K562 (cell line): ENCODE data around the gene LRRC3C. TPM values are rescaled to one million over a fixed set of nuclear protein-coding genes. Genes with fewer than 3 reads are reported as not detected.

Experiments
- ATAC-seq: fragments of 200-7000 bp; cut with Tn5 transposase; 3 replicates; pipeline ENCODE4 v1.9.1; 2020; ENCODE audit warnings: moderate library complexity
- BruUV-seq: library from RNA; stranded (reverse); fragments of 400-500 nt; replicated peaks from 2 replicates; lab custom pipeline; 2021; lab: Mats Ljungman, UMichigan
- CTCF ChIA-PET: fragments of 300-600 bp; formaldehyde crosslinking; extraction: SDS; loops from one replicate; lab custom pipeline; 2021; ENCODE audit warnings: low intra/inter-chr PET ratio; lab: Yijun Ruan, JAX
- POLR2A ChIA-PET: fragments of 300-600, 350-650 bp; sonication (Branson Sonifier 250); formaldehyde crosslinking; extraction: SDS; loops from one replicate; lab custom pipeline; 2021; ENCODE audit warnings: antibody characterized with exemption, inconsistent platforms; lab: Yijun Ruan, JAX
- DNase-seq, 4 experiments: peaks; one replicate each; pipeline versions ENCODE4 v3.0.0 to v3.0.0-alpha.2; 2011 to 2018; ENCODE audit warnings: low spot score in 3 of 4, mixed read lengths in 3 of 4; ENCODE audit errors: extremely low read depth in 1 of 4
- FAIRE-seq: peaks from 2 replicates; lab custom pipeline; 2011; peaks lifted over from hg19 to GRCh38; lab: Jason Lieb, UNC
- H2AFZ ChIP-seq: 2 replicates; pipeline ENCODE4 v1.6.0; 2011; ENCODE audit warnings: low read depth, low read length, control low read depth, inconsistent platforms
- H3K27ac ChIP-seq: fragments of 200-600 bp; 3 replicates; pipeline ENCODE4 v1.8.0; 2011; ENCODE audit warnings: low read depth, mild to moderate bottlenecking, control low read depth, inconsistent platforms, low read length, moderate library complexity, mixed read lengths; ENCODE audit errors: extremely low read depth
- H3K27me3 ChIP-seq, 2 experiments: fragments of 300-600 bp in 1 of 2; 2 replicates in 1 of 2; 3 replicates in 1 of 2; pipeline versions ENCODE4 v1.6.0 to v1.8.0; 2011; ENCODE audit warnings: inconsistent platforms in 2 of 2, low read length in 2 of 2, mild to moderate bottlenecking in 1 of 2, mixed read lengths in 1 of 2, moderate library complexity in 1 of 2; ENCODE audit not compliant: control insufficient read depth in 2 of 2, insufficient read depth in 2 of 2
- H3K36me3 ChIP-seq: fragments of 300-600 bp; 3 replicates; pipeline ENCODE4 v1.8.0; 2011; ENCODE audit warnings: mild to moderate bottlenecking, low read length, inconsistent platforms; ENCODE audit not compliant: control insufficient read depth, insufficient read depth
- H3K4me1 ChIP-seq, 2 experiments: fragments of 200-600 bp in 1 of 2; replicated peaks in 1 of 2; 2 replicates in 1 of 2; 3 replicates in 1 of 2; pipeline versions ENCODE4 v1.5.1 to v1.8.0; 2011; ENCODE audit warnings: inconsistent platforms in 2 of 2, low read length in 2 of 2, mild to moderate bottlenecking in 1 of 2, mixed read lengths in 1 of 2, moderate library complexity in 1 of 2; ENCODE audit not compliant: control insufficient read depth in 2 of 2, insufficient read depth in 2 of 2
- H3K4me2 ChIP-seq: 2 replicates; pipeline ENCODE4 v1.6.1; 2011; ENCODE audit warnings: low read length, control low read depth, inconsistent platforms, mixed read lengths; ENCODE audit not compliant: insufficient read depth
- H3K4me3 ChIP-seq: fragments of 200-600 bp; sonication (generic), shearing (Covaris generic); 2 replicates; pipeline ENCODE4 v1.5.1; 2016; ENCODE audit warnings: control low read depth, inconsistent platforms
- H3K79me2 ChIP-seq: fragments of 200-600 bp; 3 replicates; pipeline ENCODE4 v1.8.0; 2011; ENCODE audit warnings: low read length, inconsistent platforms; ENCODE audit not compliant: control insufficient read depth, insufficient read depth
- H3K9ac ChIP-seq, 2 experiments: 2 replicates each; pipeline versions ENCODE4 v1.6.0 to v1.6.1; 2011; ENCODE audit warnings: low read depth in 2 of 2, low read length in 2 of 2, control low read depth in 1 of 2, inconsistent platforms in 1 of 2, mild to moderate bottlenecking in 1 of 2, mixed read lengths in 1 of 2; ENCODE audit not compliant: insufficient read depth in 1 of 2
- H3K9me1 ChIP-seq: one replicate; pipeline ENCODE4 v1.6.0; 2011; ENCODE audit warnings: inconsistent platforms, mild to moderate bottlenecking, low read length, moderate library complexity; ENCODE audit not compliant: control insufficient read depth, insufficient read depth
- H3K9me3 ChIP-seq: replicated peaks from 2 replicates; pipeline ENCODE4 v1.5.1; 2011; ENCODE audit warnings: low read depth, low read length, inconsistent platforms; ENCODE audit not compliant: control insufficient read depth, insufficient read depth
- H4K20me1 ChIP-seq: replicated peaks from 2 replicates; pipeline ENCODE4 v1.6.1; 2011; ENCODE audit warnings: low read length, inconsistent platforms, mixed read lengths; ENCODE audit not compliant: control insufficient read depth, insufficient read depth
- ELF2 ChIP-seq: fragments of 250-450 bp; sonication (Bioruptor Pico); IDR thresholded peaks from 2 replicates; pipeline ENCODE4 v1.5.0; 2021; ENCODE audit warnings: mild to moderate bottlenecking
- GTF2A2 ChIP-seq: IDR thresholded peaks from 2 replicates; pipeline ENCODE4 v1.6.1; 2016; ENCODE audit warnings: mild to moderate bottlenecking, missing genetic modification characterization, missing compliant biosample characterization
- JUND ChIP-seq, 2 experiments: IDR thresholded peaks; 2 replicates in 1 of 2; 3 replicates in 1 of 2; pipeline ENCODE4 v1.6.1; 2011; ENCODE audit warnings: borderline replicate concordance in 2 of 2, low read depth in 2 of 2, low read length in 2 of 2, improper control_type of control experiment in 1 of 2, missing biosample characterization in 1 of 2, missing genetic modification characterization in 1 of 2, missing genetic modification reagents in 1 of 2
- KHSRP ChIP-seq: fragments of 450-650 bp; IDR thresholded peaks from 2 replicates; pipeline ENCODE4 v1.6.1; 2017
- NR1H2 ChIP-seq: sonication (generic); formaldehyde crosslinking; IDR thresholded peaks from 2 replicates; pipeline ENCODE4 v1.4.0; 2020; ENCODE audit warnings: mild to moderate bottlenecking, missing genetic modification reagents
- SMAD1 ChIP-seq: fragments of 150-350 bp; IDR thresholded peaks from 2 replicates; pipeline ENCODE4 v1.6.1; 2014; ENCODE audit warnings: low read length, low read depth; ENCODE audit not compliant: partially characterized antibody
- TAL1 ChIP-seq: fragments of 450-650 bp; IDR thresholded peaks from 2 replicates; pipeline ENCODE4 v1.6.1; 2016; ENCODE audit warnings: mild to moderate bottlenecking
- ZNF444 ChIP-seq: fragments of 250-450 bp; sonication (Bioruptor Pico); IDR thresholded peaks from 2 replicates; pipeline ENCODE4 v1.4.0; 2020; ENCODE audit warnings: mild to moderate bottlenecking, moderate library complexity
- ZZZ3 ChIP-seq: fragments of 450-650 bp; IDR thresholded peaks from 2 replicates; pipeline ENCODE4 v1.6.1; 2016; ENCODE audit warnings: antibody characterized with exemption, mild to moderate bottlenecking, moderate library complexity
- WGBS: fragments of 100-300 bp; shearing (Covaris generic); methylation state at CpG from one replicate; pipeline ENCODE4 v1.1.6; 2016; ENCODE audit warnings: low coverage, mixed read lengths; ENCODE audit not compliant: insufficient coverage; ENCODE audit errors: missing lambda C conversion rate; 5-methylcytosine and 5-hydroxymethylcytosine counted together
- in situ Hi-C: fragments of 300-500 bp; cut with MboI; formaldehyde crosslinking; loops from 4 replicates; pipeline ENCODE4 v1.15.0; 2018; ENCODE audit warnings: inconsistent platforms, mixed read lengths
- intact Hi-C: fragments of 100-400 bp; cut with micrococcal nuclease; formaldehyde crosslinking; loops from 2 replicates; pipeline ENCODE4 v1.14.2; 2022
- polyA plus RNA-seq, 8 experiments: library from polyadenylated mRNA; depleted of rRNA in 4 of 8; stranded (reverse) in 5 of 8; unstranded in 3 of 8; fragments of >200 nt; fragmentation: Nextera tagmentation in 2 of 8; fragmentation: Illumina TruSeq in 1 of 8; extraction: Ambion mirVana in 2 of 8; extraction: Trizol in 1 of 8; gene quantifications; 2 replicates each; pipeline versions ENCODE4 v1.2.1 to v1.2.3, GENCODE V29; 2011 to 2014; ENCODE audit warnings: inconsistent platforms in 1 of 8, missing spikeins in 1 of 8
- total RNA-seq, 7 experiments: library from RNA; depleted of rRNA in 6 of 7; stranded (reverse); fragments of >200 nt in 6 of 7; fragmentation: Illumina TruSeq in 2 of 7; extraction: Trizol in 2 of 7; gene quantifications; 2 replicates each; pipeline versions ENCODE4 v1.2.1 to v1.2.3, GENCODE V29; 2011 to 2021; ENCODE audit warnings: low replicate concordance in 1 of 7
- TF ChIP-seq, protein P1 (sequence below): sonication (generic); formaldehyde crosslinking; IDR thresholded peaks from 2 replicates; pipeline ENCODE4 v1.4.0; 2020; ENCODE audit warnings: mild to moderate bottlenecking, missing genetic modification reagents
- TF ChIP-seq, protein P2 (sequence below): IDR thresholded peaks from 2 replicates; pipeline ENCODE4 v1.6.1; 2016; ENCODE audit warnings: missing genetic modification characterization, missing compliant biosample characterization

Gene LRRC3C
- total and polyA plus RNA-seq, 9 of the 15 experiments (the other 6 are each of a cell fraction or from before 2014, with no cell fraction given) = not detected

DNA sequence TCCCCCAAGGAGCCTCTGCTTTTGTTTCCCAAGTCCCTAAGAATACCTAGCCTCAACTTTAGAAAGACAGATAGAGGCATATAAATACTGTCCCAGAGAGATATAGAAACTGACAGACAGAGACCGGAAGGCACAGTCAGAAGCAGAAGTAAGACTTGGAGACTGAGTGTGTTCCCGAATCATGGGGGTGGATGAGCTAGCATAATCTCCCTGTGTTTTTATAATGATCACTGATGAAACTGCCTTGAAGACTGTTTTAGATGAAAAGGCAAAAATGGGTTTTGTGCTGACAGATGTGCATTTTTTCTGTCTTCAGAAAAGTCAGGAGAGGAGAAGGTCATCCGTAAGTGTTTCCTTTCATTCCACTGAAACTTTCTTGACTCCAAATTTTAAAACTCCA is 44.7 kb downstream of the LRRC3C start (continued):
- no peak for TF ChIP-seq JUND (IDR thresholded peaks at IDR 0.05; ENCODE audit: borderline replicate concordance, low read depth, low read length)
- no peak for TF ChIP-seq JUND (tag; IDR thresholded peaks at IDR 0.05; ENCODE audit: borderline replicate concordance, low read depth, low read length)
- TF ChIP-seq ZNF444 (CRISPR knock-in tag) = no peak
- no peak for TF ChIP-seq ZZZ3
- 0 out of 2 replicates have a peak, but pooled peaks have one; percentile 7 for TF ChIP-seq TAL1
- TF ChIP-seq, protein P1, sequence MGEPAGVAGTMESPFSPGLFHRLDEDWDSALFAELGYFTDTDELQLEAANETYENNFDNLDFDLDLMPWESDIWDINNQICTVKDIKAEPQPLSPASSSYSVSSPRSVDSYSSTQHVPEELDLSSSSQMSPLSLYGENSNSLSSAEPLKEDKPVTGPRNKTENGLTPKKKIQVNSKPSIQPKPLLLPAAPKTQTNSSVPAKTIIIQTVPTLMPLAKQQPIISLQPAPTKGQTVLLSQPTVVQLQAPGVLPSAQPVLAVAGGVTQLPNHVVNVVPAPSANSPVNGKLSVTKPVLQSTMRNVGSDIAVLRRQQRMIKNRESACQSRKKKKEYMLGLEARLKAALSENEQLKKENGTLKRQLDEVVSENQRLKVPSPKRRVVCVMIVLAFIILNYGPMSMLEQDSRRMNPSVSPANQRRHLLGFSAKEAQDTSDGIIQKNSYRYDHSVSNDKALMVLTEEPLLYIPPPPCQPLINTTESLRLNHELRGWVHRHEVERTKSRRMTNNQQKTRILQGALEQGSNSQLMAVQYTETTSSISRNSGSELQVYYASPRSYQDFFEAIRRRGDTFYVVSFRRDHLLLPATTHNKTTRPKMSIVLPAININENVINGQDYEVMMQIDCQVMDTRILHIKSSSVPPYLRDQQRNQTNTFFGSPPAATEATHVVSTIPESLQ (CRISPR knock-in tag) = no peak

DNA sequence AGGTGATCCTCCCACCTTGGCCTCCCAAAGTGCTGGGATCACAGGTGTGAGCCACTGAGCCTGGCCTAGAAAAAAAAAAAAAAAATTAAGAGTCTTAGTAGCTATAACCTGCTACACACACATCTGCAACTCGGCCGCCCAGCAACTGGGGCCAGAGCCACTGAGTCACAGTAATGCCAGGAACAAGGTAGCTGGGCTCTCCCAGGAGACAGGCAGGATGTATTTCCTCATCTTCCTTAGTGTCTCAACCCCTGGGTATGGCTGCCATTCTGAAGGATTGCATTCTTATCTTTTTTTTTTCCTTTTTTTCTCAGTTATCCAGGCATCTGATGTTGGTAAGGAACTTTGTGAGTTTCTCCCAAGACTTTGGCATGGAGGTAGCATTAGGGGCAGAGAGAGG is 46.0 kb downstream of the LRRC3C start:
- WGBS = 77% methylated on average over 2 of the region's 2 CpGs
- POLR2A ChIA-PET = interaction anchor here (0.6 to 1.1 kb wide), 2 partner anchors 13 to 302 kb away, joined by 3 to 4 read pairs; no protein-coding TSS in a partner anchor

More for the DNA sequence above, 46.0 kb downstream of the LRRC3C start:
- TF ChIP-seq KHSRP = no peak
- no peak for TF ChIP-seq GTF2A2 (tag)
- TF ChIP-seq, protein P2, sequence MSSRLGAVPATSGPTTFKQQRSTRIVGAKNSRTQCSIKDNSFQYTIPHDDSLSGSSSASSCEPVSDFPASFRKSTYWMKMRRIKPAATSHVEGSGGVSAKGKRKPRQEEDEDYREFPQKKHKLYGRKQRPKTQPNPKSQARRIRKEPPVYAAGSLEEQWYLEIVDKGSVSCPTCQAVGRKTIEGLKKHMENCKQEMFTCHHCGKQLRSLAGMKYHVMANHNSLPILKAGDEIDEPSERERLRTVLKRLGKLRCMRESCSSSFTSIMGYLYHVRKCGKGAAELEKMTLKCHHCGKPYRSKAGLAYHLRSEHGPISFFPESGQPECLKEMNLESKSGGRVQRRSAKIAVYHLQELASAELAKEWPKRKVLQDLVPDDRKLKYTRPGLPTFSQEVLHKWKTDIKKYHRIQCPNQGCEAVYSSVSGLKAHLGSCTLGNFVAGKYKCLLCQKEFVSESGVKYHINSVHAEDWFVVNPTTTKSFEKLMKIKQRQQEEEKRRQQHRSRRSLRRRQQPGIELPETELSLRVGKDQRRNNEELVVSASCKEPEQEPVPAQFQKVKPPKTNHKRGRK = no peak
- TF ChIP-seq SMAD1 = no peak
- TF ChIP-seq ELF2 = no peak
- TF ChIP-seq NR1H2 (CRISPR knock-in tag) = no peak
- no peaks in the 10 kb centered on the region for H3K9me3 ChIP-seq
- BruUV-seq = no TSS peak
- in situ Hi-C loops = no loop called here
- DNase-seq (no peak), FAIRE-seq (no peak), ATAC-seq (no peak)
- H3K4me3 ChIP-seq = no peak overlapping the region
- intact Hi-C loops = no loop called here
- H4K20me1 ChIP-seq = no peaks in the 10 kb centered on the region
- no peaks in the 10 kb centered on the region for H3K79me2 ChIP-seq
- H3K36me3 ChIP-seq = no peaks in the 10 kb centered on the region
- H3K27me3 ChIP-seq = no peaks in the 10 kb centered on the region
- H2AFZ ChIP-seq = no peak overlapping the region
- no peaks in the 10 kb centered on the region for H3K9me1 ChIP-seq
- H3K4me1 ChIP-seq = peaks cover 17 to 19% of the 10 kb centered on the region in 2 experiments
- no peak overlapping the region for H3K27ac ChIP-seq
- H3K4me2 ChIP-seq = no peak overlapping the region
- H3K9ac ChIP-seq = no peak overlapping the region
- CTCF ChIA-PET = interaction anchor here (0.6 kb wide), 2 partner anchors 13 to 57 kb away, joined by 3 read pairs; no protein-coding TSS in a partner anchor
